Erythroblast (primary cell): Measurements from ENCODE around the gene OR6J1.

ENCODE experiments used
- GATA1 ChIP-seq: IDR thresholded peaks from 2 replicates; pipeline ENCODE4 v1.6.1; 2011; ENCODE audit warnings: low read depth, mild to moderate bottlenecking, control low read depth, low read length, moderate library complexity
- POLR2A ChIP-seq: IDR thresholded peaks from 2 replicates; pipeline ENCODE4 v1.6.1; 2011; ENCODE audit warnings: mild to moderate bottlenecking, low read length

- TF ChIP-seq POLR2A (no peak), GATA1 (no peak)
Measured at GRCh38 chr14:22593189-22593588, 51.0 kb downstream of the OR6J1 start.
